ENCODE results near the gene IKBKG. TPM values are rescaled to one million over a fixed set of nuclear protein-coding genes. Genes with fewer than 3 reads are reported as not detected.

Gene IKBKG
- total and polyA plus RNA-seq, 2 of the 13 experiments (the other 11 are each of a cell fraction or from before 2014, with no cell fraction given) = 30.6 to 44.3 TPM

DNA sequence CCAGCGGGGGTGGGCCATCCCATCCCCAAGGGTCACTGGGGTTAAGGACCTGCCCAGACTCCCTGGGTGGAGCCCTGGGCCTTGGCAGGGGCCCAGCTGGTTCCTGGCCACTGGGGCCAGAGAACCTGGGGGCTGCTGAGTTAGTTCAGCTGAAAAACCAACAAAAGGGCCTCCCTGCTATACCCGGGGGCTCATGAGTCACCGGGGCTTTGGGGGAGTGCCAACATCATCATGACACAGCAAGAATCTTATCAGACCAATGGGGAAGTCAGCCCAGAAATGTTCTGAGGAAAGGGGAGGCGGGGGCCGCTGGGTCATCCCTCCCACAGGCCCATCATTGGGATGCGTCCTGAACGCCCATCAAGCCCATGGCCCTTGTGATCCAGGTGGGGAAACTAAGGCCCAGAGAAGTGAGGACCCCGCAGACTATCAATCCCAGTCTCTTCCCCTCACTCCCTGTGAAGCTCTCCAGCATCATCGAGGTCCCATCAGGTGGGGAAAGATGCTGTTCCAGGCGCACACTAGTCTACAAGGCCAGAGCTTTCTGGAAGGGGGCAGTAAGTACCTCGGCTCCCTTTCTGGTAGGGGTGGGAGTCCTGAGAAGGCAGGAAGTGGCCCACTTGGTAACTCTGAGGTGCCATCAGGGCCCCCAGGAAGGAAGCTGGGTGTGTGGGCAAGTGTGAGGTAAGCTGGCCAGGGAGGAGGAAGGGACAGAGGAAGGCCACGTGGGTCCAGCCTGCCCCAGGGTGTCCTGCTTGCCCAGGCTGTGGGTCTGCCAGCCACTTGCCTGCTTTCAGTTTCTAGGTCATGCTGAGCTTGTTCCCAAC, 5.3 kb upstream of the IKBKG start (continued):
- TF ChIP-seq SKIL (CRISPR knock-in tag; IDR thresholded peaks at IDR 0.05; ENCODE audit: borderline replicate concordance) (peak; percentile 54; the same call in 1 of the 2 replicates), PHF21A (CRISPR knock-in tag; IDR thresholded peaks at IDR 0.05) (peak; percentile 74), ZMYM4 (CRISPR knock-in tag; IDR thresholded peaks at IDR 0.05) (peak; percentile 22; the same call in 1 of the 2 replicates), POLR2G (IDR thresholded peaks at IDR 0.05; ENCODE audit: low read depth, low read length) (peak; percentile 20), SIN3B (IDR thresholded peaks at IDR 0.05; ENCODE audit: low read length) (no peak), ZFY (CRISPR knock-in tag; IDR thresholded peaks at IDR 0.05) (peak; percentile 42)
- TF ChIP-seq, protein P1, sequence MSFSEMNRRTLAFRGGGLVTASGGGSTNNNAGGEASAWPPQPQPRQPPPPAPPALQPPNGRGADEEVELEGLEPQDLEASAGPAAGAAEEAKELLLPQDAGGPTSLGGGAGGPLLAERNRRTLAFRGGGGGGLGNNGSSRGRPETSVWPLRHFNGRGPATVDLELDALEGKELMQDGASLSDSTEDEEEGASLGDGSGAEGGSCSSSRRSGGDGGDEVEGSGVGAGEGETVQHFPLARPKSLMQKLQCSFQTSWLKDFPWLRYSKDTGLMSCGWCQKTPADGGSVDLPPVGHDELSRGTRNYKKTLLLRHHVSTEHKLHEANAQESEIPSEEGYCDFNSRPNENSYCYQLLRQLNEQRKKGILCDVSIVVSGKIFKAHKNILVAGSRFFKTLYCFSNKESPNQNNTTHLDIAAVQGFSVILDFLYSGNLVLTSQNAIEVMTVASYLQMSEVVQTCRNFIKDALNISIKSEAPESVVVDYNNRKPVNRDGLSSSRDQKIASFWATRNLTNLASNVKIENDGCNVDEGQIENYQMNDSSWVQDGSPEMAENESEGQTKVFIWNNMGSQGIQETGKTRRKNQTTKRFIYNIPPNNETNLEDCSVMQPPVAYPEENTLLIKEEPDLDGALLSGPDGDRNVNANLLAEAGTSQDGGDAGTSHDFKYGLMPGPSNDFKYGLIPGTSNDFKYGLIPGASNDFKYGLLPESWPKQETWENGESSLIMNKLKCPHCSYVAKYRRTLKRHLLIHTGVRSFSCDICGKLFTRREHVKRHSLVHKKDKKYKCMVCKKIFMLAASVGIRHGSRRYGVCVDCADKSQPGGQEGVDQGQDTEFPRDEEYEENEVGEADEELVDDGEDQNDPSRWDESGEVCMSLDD (CRISPR knock-in tag; IDR thresholded peaks at IDR 0.05; ENCODE audit: borderline replicate concordance) = peak; percentile 56; the same call in 1 of the 2 replicates
- TF ChIP-seq, protein P2, sequence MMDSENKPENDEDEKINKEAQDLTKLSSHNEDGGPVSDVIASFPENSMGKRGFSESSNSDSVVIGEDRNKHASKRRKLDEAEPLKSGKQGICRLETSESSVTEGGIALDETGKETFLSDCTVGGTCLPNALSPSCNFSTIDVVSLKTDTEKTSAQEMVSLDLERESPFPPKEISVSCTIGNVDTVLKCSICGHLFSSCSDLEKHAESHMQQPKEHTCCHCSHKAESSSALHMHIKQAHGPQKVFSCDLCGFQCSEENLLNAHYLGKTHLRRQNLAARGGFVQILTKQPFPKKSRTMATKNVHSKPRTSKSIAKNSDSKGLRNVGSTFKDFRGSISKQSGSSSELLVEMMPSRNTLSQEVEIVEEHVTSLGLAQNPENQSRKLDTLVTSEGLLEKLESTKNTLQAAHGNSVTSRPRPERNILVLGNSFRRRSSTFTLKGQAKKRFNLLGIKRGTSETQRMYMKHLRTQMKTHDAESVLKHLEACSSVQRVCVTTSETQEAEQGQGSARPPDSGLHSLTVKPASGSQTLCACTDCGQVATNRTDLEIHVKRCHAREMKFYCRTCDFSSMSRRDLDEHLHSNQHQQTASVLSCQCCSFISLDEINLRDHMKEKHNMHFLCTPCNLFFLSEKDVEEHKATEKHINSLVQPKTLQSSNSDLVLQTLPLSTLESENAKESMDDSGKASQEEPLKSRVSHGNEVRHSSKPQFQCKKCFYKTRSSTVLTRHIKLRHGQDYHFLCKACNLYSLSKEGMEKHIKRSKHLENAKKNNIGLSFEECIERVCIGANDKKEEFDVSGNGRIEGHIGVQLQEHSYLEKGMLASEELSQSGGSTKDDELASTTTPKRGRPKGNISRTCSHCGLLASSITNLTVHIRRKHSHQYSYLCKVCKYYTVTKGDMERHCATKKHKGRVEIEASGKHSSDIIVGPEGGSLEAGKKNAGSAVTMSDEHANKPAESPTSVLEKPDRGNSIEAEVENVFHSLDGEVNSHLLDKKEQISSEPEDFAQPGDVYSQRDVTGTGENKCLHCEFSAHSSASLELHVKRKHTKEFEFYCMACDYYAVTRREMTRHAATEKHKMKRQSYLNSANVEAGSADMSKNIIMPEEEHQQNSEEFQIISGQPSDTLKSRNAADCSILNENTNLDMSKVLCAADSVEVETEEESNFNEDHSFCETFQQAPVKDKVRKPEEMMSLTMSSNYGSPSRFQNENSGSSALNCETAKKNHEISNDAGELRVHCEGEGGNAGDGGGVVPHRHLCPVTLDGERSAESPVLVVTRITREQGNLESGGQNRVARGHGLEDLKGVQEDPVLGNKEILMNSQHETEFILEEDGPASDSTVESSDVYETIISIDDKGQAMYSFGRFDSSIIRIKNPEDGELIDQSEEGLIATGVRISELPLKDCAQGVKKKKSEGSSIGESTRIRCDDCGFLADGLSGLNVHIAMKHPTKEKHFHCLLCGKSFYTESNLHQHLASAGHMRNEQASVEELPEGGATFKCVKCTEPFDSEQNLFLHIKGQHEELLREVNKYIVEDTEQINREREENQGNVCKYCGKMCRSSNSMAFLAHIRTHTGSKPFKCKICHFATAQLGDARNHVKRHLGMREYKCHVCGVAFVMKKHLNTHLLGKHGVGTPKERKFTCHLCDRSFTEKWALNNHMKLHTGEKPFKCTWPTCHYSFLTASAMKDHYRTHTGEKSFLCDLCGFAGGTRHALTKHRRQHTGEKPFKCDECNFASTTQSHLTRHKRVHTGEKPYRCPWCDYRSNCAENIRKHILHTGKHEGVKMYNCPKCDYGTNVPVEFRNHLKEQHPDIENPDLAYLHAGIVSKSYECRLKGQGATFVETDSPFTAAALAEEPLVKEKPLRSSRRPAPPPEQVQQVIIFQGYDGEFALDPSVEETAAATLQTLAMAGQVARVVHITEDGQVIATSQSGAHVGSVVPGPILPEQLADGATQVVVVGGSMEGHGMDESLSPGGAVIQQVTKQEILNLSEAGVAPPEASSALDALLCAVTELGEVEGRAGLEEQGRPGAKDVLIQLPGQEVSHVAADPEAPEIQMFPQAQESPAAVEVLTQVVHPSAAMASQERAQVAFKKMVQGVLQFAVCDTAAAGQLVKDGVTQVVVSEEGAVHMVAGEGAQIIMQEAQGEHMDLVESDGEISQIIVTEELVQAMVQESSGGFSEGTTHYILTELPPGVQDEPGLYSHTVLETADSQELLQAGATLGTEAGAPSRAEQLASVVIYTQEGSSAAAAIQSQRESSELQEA (CRISPR knock-in tag; IDR thresholded peaks at IDR 0.05; ENCODE audit: not compliant biosample characterization) = no peak
- TF ChIP-seq, protein P3, sequence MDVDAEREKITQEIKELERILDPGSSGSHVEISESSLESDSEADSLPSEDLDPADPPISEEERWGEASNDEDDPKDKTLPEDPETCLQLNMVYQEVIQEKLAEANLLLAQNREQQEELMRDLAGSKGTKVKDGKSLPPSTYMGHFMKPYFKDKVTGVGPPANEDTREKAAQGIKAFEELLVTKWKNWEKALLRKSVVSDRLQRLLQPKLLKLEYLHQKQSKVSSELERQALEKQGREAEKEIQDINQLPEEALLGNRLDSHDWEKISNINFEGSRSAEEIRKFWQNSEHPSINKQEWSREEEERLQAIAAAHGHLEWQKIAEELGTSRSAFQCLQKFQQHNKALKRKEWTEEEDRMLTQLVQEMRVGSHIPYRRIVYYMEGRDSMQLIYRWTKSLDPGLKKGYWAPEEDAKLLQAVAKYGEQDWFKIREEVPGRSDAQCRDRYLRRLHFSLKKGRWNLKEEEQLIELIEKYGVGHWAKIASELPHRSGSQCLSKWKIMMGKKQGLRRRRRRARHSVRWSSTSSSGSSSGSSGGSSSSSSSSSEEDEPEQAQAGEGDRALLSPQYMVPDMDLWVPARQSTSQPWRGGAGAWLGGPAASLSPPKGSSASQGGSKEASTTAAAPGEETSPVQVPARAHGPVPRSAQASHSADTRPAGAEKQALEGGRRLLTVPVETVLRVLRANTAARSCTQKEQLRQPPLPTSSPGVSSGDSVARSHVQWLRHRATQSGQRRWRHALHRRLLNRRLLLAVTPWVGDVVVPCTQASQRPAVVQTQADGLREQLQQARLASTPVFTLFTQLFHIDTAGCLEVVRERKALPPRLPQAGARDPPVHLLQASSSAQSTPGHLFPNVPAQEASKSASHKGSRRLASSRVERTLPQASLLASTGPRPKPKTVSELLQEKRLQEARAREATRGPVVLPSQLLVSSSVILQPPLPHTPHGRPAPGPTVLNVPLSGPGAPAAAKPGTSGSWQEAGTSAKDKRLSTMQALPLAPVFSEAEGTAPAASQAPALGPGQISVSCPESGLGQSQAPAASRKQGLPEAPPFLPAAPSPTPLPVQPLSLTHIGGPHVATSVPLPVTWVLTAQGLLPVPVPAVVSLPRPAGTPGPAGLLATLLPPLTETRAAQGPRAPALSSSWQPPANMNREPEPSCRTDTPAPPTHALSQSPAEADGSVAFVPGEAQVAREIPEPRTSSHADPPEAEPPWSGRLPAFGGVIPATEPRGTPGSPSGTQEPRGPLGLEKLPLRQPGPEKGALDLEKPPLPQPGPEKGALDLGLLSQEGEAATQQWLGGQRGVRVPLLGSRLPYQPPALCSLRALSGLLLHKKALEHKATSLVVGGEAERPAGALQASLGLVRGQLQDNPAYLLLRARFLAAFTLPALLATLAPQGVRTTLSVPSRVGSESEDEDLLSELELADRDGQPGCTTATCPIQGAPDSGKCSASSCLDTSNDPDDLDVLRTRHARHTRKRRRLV (CRISPR knock-in tag; IDR thresholded peaks at IDR 0.05) = no peak
